Thyroid gland (tissue), 4 donors: ENCODE data around the gene PIBF1.

Experiments used
- POLR2A ChIP-seq, 2 donors: fragments of 450-650 bp; IDR thresholded peaks; one replicate each; pipeline ENCODE4 v1.6.1; 2017; ENCODE audit warnings: antibody characterized with exemption in 2 of 2, mild to moderate bottlenecking in 2 of 2, moderate library complexity in 1 of 2
- TF ChIP-seq, protein P1 (sequence below), 6 experiments: fragments of 200-600 bp in 3 of 6; fragments of 450-650 bp in 3 of 6; sonication (generic) in 3 of 6; IDR thresholded peaks; one replicate each; pipeline ENCODE4 v1.5.1; 2016 to 2019; ENCODE audit warnings: antibody characterized with exemption in 6 of 6, mild to moderate bottlenecking in 2 of 6, inconsistent platforms in 1 of 6, moderate library complexity in 1 of 6

DNA sequence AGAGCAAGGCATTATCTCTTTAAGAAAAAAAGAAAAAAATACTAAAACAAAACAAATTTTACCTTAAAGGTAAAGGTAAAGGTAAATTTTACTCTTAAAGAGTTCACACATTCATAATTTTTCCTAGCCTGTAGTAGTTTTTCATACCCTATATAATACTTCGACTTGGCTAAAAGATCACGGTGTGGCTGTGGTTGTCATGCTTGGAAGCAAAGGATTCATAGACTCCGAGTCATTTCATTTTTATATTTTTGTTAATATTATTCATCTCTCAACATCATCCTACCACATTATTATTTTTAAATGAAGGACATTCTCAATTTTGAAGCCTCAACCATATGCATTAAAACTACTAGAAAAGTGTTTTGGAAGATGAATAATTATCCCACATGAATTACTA is 52.7 kb downstream of the PIBF1 start:
- TF ChIP-seq, protein P1, sequence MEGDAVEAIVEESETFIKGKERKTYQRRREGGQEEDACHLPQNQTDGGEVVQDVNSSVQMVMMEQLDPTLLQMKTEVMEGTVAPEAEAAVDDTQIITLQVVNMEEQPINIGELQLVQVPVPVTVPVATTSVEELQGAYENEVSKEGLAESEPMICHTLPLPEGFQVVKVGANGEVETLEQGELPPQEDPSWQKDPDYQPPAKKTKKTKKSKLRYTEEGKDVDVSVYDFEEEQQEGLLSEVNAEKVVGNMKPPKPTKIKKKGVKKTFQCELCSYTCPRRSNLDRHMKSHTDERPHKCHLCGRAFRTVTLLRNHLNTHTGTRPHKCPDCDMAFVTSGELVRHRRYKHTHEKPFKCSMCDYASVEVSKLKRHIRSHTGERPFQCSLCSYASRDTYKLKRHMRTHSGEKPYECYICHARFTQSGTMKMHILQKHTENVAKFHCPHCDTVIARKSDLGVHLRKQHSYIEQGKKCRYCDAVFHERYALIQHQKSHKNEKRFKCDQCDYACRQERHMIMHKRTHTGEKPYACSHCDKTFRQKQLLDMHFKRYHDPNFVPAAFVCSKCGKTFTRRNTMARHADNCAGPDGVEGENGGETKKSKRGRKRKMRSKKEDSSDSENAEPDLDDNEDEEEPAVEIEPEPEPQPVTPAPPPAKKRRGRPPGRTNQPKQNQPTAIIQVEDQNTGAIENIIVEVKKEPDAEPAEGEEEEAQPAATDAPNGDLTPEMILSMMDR (IDR thresholded peaks at IDR 0.05) = no peak
- TF ChIP-seq POLR2A (IDR thresholded peaks at IDR 0.05) = no peak
